NT2/D1 (cell line): ENCODE results near the gene ZNF341.

Experiments
- YY1 ChIP-seq: IDR thresholded peaks from 2 replicates; pipeline ENCODE4 v1.6.1; 2011; ENCODE audit not compliant: insufficient read length, insufficient read depth
- ZNF274 ChIP-seq: IDR thresholded peaks from 2 replicates; pipeline ENCODE4 v1.6.1; 2011; ENCODE audit warnings: mild to moderate bottlenecking, low read depth, low read length

- no peak for TF ChIP-seq YY1
- TF ChIP-seq ZNF274, result no peak
Observed at GRCh38 chr20:33725607-33726264, 6.1 kb upstream of the ZNF341 start.
